HFF-Myc (cell line): ENCODE results near the gene KCNQ1OT1.

Source experiments
- DNase-seq: peaks from one replicate; pipeline ENCODE4 v3.0.0-alpha.2; 2011; ENCODE audit warnings: low read depth; ENCODE audit errors: extremely low read depth
- H3K4me3 ChIP-seq: replicated peaks from 2 replicates; pipeline ENCODE4 v1.5.1; 2011; ENCODE audit warnings: low read depth, mild to moderate bottlenecking, control low read depth, low read length
- CTCF ChIP-seq: IDR thresholded peaks from 2 replicates; pipeline ENCODE4 v1.5.1; 2012; ENCODE audit warnings: mild to moderate bottlenecking, low read depth, low read length, control low read depth; ENCODE audit errors: missing control alignments

Gene KCNQ1OT1

GRCh38 chr11:2678396-2678795, 21.4 kb downstream of the KCNQ1OT1 start:
- no peak for TF ChIP-seq CTCF
- no peak for DNase-seq
- H3K4me3 ChIP-seq, result no peak overlapping the region

GRCh38 chr11:2677127-2677526, 22.7 kb downstream of the KCNQ1OT1 start:
- TF ChIP-seq CTCF, result no peak

GRCh38 chr11:2675540-2675939, 24.3 kb downstream of the KCNQ1OT1 start:
- no peak overlapping the region for H3K4me3 ChIP-seq
- no peak for TF ChIP-seq CTCF
- DNase-seq, result no peak

More at GRCh38 chr11:2677127-2677526, 22.7 kb downstream of the KCNQ1OT1 start:
- no peak overlapping the region for H3K4me3 ChIP-seq
- no peak for DNase-seq

GRCh38 chr11:2674658-2675131, 25.1 kb downstream of the KCNQ1OT1 start:
- TF ChIP-seq CTCF, result no peak
- no peak overlapping the region for H3K4me3 ChIP-seq
- DNase-seq, result no peak

GRCh38 chr11:2673871-2674471, 25.8 kb downstream of the KCNQ1OT1 start:
- no peak for TF ChIP-seq CTCF
- H3K4me3 ChIP-seq, result no peak overlapping the region
- no peak for DNase-seq

GRCh38 chr11:2673250-2673610, 26.6 kb downstream of the KCNQ1OT1 start:
- no peak for DNase-seq
- no peak for TF ChIP-seq CTCF
- no peak overlapping the region for H3K4me3 ChIP-seq
